ENCODE data around the gene TMEM141.

DNA sequence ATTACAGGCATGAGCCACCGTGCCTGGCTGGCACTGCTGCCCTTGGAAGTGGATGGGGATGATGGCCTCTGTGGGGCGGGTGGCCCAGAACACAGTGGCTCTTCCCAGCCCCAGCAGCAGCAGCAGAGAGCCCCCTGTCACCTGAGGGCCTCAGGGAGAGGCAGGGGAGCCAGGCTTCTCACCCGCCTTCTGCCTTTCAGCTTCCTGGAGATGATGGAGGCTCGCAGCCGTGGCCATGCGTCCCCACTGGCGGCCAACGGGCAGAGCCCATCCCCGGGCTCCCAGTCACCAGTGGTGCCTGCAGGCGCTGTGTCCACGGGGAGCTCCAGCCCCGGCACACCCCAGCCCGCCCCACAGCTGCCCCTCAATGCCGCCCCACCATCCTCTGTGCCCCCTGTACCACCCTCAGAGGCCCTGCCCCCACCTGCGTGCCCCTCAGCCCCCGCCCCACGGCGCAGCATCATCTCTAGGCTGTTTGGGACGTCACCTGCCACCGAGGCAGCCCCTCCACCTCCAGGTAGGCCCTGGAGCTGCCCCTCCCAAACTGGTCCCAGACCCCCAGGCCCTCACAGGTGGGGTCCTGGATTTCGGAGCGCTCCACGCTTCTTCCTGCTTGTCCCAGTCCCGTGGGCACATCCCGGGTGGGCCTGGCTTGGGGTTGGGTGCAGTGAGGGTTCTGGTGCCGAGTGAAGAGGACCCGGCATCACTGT, 46.2 kb downstream of the TMEM141 start:
- TF ChIP-seq, protein P1, sequence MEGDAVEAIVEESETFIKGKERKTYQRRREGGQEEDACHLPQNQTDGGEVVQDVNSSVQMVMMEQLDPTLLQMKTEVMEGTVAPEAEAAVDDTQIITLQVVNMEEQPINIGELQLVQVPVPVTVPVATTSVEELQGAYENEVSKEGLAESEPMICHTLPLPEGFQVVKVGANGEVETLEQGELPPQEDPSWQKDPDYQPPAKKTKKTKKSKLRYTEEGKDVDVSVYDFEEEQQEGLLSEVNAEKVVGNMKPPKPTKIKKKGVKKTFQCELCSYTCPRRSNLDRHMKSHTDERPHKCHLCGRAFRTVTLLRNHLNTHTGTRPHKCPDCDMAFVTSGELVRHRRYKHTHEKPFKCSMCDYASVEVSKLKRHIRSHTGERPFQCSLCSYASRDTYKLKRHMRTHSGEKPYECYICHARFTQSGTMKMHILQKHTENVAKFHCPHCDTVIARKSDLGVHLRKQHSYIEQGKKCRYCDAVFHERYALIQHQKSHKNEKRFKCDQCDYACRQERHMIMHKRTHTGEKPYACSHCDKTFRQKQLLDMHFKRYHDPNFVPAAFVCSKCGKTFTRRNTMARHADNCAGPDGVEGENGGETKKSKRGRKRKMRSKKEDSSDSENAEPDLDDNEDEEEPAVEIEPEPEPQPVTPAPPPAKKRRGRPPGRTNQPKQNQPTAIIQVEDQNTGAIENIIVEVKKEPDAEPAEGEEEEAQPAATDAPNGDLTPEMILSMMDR (IDR thresholded peaks at IDR 0.05; ENCODE audit: extremely low read depth in 1 of 2, insufficient read depth in 1 of 2, low read depth in 1 of 2, low read length in 2 of 2): no peak
- TF ChIP-seq POLR2A (IDR thresholded peaks at IDR 0.05; ENCODE audit: low read depth, low read length) (no peak), POLR2AphosphoS5 (IDR thresholded peaks at IDR 0.05; ENCODE audit: insufficient read depth, low read depth, low read length) (no peak), EZH2 (IDR thresholded peaks at IDR 0.05; ENCODE audit: borderline replicate concordance, low read depth, low read length, severe bottlenecking) (no peak), MYC (IDR thresholded peaks at IDR 0.05; ENCODE audit: low read depth, low read length) (no peak), GATA2 (IDR thresholded peaks at IDR 0.05; ENCODE audit: insufficient read depth, insufficient read length, low read depth, low read length) (no peak), JUN (IDR thresholded peaks at IDR 0.05; ENCODE audit: borderline replicate concordance, insufficient read depth, insufficient read length, low read depth) (no peak), FOS (IDR thresholded peaks at IDR 0.05; ENCODE audit: borderline replicate concordance, insufficient read depth, low read length) (no peak)
- TF ChIP-seq, protein P2, sequence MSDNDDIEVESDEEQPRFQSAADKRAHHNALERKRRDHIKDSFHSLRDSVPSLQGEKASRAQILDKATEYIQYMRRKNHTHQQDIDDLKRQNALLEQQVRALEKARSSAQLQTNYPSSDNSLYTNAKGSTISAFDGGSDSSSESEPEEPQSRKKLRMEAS (IDR thresholded peaks at IDR 0.05; ENCODE audit: insufficient read depth, insufficient read length): no peak

Measured in endothelial cell of umbilical vein (primary cell).